ENCODE measurements around the gene PLEKHA4.

The PLEKHA4 gene

DNA sequence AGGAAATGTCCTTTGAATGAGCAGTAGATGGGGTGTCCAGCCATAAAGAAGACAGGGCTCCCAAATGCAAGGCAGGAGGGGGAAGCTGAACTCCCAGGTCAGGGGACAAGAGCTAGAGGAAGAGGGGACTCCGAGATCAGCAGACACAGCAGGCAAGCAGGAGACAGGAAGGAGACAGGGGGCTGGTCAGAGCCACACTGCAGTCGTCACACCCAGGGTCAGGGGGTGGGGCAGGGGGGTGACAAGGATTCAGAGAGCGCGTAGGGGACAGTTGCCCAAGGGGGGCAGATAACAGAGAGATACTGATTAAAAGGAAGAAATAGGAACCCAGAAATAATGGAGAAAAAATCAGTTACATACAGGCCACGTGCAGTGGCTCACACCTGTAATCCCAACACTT is 35.4 kb downstream of the PLEKHA4 start:
- DNase-seq (ENCODE audit: low read depth in 3 of 3): no peak

DNA sequence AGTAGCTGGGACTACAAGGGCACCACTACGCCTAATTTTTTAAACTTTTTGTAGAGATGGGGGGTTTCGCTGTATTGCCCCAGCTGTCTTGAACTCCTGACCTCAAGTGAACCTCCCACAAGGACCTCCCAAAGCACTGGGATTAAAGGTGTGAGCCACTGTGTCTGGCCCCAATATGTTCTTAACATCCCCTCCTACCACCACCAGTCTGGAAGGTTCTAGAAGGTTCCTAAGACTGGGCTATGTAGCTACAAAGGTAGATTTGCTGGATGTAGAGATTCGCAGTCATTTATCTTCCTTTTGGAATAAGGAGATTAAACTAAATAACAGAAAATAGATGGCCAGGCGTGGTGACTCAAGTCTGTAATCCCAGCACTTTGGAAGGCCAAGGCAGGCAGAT is 37.5 kb downstream of the PLEKHA4 start:
- no peak for DNase-seq (ENCODE audit: low read depth in 3 of 3)

DNA sequence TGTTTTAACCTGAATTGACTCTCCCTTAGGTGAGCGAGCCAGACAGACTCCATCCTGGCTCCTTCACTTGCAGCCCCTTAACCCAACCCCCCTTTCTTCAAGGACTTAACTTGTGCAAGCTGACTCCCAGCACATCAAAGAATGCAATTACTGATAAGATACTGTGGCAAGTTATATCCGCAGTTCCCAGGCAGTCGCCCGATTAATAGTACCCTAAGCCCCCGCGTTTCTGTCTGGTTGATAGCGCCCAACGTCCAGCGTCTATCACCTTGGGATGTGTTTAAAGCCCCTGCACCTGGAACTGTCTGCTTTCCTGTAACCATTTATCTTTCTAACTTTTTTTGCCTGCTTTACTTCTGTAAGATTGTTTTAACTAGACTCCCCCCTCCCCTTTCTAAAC is 38.3 kb downstream of the PLEKHA4 start:
- no peak for DNase-seq (ENCODE audit: low read depth in 3 of 3)

DNA sequence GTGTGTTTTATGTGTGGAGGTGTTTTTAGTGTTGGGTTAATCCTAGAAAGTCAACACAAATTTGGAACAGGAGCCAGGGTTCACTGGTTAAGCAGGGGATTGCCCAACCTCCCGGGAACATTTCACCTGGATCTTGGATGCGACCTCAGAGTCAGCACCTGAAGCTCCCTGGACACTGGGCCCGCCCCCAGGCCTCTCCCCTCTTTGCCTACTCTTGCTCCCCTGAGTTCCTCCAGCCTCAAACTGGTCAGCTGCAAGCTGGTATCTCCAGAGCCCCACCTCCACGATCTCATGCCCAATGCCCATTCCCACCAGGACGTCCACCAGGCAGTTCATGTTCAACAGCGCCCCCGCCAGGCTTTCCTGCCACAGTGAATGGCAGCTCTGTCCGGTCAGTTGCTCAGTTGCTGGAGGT is 41.8 kb downstream of the PLEKHA4 start:
- DNase-seq (ENCODE audit: low read depth in 3 of 3): no peak

DNA sequence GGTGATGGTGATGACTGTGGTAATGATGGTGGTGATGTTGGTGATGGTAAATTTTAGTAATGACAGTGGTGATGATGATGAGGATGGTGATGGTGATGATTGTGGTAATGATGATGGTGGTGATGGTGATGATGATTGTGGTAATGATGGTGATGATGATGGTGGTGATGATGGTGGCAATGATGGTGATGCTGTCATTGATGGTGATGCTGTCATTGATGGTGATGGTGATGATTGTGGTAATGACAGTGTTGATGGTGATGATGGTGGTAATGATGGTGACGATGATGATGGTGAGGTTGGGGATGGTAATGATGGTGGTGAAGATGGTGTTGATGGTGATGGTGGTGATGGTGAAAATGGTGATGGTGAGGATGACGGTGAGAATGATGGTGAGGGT is 45.9 kb downstream of the PLEKHA4 start:
- DNase-seq (ENCODE audit: low read depth in 3 of 3): no peak

DNA sequence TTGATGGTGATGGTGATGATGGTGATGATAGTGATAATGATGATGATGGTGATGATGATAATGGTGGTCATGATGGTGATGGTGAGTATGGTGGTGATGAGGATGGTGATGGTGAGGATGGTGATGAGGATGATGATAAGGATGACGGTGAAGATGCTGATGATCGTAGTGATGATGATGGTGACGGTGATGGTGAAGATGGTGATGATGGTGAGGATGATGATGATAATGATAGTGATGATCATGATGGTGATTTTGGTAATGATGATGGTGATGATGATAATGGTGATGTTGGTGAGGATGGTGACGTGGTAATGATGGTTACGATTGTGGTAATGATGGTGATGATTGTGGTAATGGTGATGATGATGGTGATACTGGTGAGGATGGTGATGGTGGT is 46.8 kb downstream of the PLEKHA4 start:
- no peak for DNase-seq (ENCODE audit: low read depth in 3 of 3)

DNA sequence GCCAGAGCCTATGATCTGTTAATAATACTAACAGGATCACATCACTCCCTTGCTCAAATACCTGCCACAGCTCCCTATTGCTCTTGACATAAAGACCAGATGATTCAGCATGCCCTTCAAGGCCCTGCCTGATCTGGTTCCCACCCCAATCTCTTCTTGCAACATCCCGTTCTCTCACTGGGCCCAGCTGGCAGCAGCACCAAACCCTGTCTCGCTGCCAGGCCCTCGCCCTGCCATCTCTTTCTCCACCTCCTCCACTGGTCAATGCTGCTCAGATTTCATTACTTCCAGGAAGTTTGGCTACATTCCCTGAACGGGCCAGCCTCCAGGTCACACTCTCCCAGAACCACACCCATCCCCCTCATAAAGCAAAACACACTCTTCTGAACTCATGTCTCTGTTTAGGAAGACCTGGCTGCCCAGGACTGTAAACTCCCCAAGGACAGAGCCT is 49.0 kb downstream of the PLEKHA4 start:
- DNase-seq (ENCODE audit: low read depth in 3 of 3): no peak

DNA sequence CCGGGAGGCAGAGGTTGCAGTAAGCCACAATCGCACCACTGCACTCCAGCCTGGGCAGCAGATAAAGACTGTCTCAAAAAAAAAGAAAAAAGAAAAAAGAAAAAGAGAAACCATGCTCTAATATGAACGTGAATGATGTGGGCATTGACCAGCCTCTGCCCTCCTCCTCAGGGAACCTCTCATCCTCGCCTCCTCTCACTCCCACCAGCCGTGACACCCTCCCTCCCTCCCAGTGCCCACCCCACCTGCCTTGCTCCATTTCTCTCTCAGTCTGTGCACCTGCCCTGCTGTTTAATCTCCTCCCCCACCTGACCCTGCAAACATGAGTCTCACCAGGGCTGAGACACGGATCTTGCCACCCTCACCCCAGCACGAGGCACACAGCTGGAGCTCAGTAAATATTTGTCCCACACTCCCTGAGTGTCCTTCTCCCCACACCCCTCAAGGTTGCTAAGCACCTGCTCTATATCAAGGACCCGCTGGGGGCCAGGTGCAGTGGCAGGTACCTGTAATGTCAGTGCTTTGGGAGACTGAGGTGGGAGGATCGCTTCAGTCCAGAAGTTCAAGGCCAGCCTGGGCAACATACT is 50.1 kb downstream of the PLEKHA4 start:
- DNase-seq (ENCODE audit: low read depth in 3 of 3): no peak

DNA sequence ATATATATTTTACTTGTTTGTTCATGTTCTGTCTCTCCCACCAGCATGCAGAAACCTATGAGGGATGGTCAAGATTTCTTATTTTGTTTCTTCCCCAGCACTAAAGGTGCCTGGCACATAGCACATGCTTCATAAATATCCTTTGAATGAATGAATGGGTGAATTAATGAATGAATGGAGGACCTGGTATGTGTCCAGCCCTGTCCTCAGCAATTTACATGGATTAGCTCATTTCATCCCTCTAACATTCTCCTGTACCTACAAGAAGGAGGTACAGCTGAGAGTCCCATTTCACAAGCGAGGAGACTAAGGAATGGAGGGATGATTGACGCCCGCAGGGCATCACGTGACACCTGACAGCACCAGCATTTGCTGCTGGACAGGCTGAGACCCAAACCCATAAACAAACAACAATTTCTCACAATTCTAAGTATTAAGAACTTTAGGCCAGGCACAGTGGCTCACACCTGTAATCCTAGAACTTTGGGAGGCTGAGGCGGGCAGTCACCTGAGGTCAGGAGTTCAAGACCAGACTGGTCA is 50.8 kb downstream of the PLEKHA4 start:
- DNase-seq (ENCODE audit: low read depth in 3 of 3): no peak

DNA sequence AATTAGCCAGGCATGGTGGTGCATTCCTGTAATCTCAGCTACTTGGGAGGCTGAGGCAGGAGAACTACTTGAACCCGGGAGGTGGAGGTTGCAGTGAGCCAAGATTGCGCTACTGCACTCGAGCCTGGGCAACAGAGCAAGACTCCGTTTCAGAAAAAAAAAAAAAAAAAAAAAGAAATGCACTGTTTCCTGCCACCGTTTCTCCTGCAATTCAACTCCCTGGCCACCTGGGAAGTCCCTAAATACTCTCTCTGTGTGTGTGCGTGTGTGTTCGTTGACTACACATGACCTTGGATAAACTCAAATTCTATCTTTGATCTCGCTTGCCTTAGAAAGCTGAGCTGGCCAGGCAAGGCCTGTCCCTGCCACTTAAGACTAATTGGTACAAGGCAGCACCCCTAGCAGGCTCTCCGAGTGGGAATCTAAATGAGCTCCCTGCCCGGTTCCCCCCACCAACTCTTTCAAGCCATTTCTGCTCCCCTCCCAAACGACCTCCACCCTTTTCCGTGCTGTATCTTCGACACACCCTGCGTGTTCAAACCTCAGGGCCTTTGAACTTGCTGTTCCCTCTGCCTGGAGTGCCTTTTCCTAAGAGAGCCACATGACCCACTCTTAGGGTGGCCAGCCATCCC is 52.4 kb downstream of the PLEKHA4 start:
- no peak for DNase-seq (ENCODE audit: low read depth in 3 of 3)

DNA sequence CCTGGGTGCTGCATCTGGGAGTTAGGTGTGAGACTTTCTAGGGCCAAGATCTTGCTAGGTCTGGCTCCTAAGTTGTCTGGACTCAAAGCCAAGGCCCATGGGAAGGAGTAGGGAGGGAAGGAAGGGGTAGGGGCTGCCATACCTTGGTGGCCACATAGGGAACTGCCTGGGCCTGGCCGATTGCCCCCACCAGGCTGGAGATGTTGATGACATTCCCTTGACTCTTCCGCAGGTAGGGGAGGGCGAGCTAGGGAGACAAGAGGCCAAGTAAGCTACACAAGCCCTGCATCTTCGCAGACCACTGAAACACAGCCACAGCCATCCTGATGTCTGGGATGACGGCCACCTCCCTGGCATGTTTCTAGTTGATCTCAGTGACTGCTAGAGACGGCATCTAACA is 53.5 kb downstream of the PLEKHA4 start:
- no peak for DNase-seq (ENCODE audit: low read depth in 3 of 3)

DNA sequence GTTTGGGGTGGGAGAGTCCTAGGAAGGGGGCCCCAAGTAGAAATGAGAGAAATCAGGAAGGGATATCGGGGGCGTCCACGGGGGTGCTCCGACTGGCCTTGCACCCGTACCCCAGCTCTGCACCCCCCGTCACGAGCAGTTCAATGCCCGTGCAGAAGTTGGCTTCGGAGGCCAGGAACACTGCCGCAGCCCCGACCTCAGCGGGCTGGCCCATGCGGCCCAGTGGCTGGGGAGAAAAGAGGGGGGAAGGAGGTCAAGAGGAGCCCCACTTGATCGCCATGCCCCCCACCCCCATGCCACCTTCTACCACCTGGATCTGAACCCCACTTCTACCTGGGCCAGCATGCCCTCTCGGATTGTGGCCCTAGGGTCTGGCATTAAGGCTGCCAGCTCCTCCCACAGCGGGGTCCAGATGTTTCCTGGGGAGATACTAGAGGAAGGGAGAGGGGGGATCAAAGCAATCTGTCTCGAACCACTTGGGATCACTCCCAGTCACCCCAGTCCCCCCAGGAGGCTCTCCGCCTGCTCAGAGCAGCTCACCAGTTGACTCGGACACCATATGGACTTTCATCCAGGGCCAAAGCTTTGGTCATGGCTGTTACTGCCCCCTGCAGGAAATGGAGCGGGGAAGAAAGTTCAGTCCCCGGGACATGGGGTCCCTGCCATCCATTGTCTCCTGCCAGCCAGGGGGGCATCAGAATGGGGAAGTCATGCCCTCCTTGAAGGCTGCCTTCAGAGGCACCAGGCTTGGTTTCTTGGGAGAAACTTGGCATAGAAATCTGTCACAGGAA is 55.1 kb downstream of the PLEKHA4 start:
- no peak for DNase-seq (ENCODE audit: low read depth in 3 of 3)

DNA sequence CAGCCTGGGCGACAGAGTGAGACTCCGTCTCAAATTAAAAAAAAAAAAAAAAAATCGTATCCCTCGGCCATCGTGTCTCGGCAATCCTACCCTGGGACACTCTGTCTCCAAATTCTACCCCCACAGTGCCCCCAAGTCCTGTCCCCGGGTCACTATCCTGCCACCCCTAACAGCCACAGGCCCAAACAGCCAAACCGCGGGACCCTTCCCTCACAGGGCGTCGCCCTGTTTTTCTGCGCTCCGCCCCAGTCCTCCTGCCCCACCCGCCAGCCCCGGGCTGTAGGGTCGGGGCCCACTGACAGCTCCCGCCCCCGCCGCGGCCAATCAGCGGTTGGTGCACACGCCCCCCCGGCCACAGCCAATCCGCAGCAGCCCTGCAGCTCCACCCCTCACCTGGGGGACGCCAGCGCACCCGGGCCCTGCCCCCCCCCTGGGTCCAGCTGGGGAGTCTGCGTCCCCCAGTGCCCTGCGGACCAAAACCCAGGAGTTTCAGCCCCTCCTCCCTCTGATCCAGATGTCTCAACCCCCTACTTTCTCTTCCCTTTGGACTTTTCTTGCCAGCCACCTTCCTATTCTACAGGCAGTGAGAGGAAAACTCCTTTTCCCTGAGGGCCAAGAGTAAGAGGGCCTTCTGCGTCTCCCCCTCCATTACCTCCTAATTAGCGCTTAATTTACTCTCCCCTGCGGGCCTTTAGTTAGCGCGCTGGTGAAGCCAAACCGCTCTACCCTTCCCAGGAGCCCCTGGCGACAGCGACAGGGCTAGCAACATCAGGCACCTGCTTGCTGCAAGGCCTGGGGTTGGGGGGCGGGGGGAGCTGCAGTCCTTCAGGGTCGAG is 56.1 kb downstream of the PLEKHA4 start:
- peak in 2 of 3 experiments; percentile 26 to 46 for DNase-seq (ENCODE audit: low read depth in 3 of 3)

DNA sequence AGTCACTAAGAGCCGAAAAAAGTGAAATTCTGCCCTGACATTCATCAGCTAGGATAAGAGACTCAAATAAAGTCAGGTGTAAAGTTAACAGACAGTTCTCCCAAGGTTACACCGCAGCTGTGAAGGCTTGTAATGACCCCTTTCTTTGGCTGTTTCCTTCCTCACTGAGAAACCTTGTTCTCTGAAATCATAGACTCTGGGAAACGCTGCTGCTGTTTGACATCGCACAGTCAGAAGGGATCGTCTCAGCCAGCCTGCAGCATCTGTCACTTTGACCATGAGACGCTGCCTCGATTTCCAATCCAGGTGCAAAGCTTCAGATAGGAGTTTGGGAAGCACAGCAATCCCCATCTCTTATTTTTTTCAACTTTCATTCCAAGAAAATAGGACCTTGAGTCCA is 58.3 kb downstream of the PLEKHA4 start:
- no peak for DNase-seq (ENCODE audit: low read depth in 3 of 3)

DNA sequence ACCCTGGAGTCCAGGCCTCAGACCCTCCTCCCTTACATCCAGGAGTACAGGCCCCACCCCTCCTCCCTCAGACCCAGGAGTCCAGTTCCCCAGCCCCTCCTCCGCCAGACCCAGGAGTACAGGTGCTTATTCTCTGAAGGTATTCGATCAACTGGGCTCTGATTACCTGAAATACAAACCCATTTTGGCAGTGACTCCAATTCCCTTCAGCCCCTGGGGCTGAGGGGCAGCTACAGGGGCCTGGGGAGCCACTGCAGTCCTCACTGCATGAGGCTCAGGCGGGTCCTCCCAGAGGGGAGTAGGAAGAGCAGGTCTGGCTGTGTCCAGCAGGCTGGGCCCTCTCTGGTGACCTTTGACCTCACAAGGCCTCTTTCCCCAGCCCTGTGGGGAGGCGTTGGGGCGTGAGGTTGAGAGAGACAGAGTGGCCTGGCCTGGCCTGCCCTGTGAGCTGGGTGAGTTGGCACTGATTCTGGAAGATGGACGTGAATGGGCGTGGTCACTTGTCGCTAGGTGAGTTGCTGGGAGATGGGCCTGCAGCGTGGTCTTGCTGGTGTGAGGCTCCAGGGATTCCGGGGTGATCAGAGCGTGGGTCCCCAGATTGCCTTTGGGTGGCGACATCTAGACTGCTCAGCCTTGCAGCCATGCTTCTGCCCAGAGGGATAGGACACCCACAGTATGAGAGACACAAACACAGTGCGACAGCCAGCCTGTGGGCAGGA is 60.7 kb downstream of the PLEKHA4 start:
- no peak for DNase-seq (ENCODE audit: low read depth in 3 of 3)

DNA sequence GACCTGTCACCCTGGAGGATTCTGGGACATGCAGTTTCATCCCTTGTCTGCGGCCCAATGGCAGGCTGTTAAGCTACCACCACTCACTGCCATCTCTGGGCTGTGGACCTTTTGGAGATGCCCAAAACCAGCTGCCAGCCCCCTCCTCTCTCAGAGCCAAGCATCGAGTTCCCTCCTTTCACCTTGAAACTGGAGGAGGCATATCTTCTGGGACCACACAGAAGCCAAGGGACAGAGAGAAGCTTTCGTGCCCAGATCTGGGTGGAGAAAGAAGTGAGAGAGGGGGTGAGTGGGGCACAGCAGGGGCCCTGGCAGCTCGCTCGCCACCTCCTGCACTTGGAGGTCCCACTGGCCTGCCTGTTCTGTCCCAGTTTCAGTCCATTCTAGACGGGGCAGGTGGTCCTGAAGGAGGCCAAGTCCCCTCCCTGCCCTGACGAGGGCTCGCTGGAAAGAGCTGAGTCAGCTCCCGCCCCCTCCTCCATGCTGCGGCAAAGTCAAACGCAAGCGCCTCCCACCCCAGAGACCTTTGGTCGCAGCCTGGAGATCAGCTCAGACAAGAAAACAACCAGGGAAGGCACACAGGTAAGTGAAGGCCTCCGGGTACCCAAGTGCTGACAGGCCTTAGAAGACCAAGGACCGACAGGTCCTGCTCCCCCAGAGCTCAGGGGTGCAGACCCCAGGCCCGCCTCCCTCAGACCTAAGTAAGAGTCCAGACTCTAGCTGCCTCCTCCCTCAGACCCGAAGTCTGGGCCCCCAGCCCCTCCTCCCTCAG is 61.4 kb downstream of the PLEKHA4 start:
- DNase-seq (ENCODE audit: low read depth in 3 of 3): no peak

DNA sequence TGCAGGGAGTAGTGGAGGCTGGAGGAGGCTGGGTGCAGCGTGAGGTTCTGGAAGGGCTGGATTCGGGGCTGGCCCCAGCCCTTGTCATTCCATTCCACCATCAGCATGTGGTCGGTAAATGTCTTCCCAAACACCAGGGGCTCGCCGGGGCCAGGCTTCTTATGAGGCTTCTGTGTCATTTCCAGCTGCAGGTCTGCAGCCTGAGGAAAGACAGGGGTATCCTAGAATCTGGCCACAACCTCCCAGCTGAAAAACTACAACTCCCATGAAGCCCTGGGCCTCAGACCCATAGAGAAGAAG is 61.9 kb downstream of the PLEKHA4 start:
- no peak for DNase-seq (ENCODE audit: low read depth in 3 of 3)

DNA sequence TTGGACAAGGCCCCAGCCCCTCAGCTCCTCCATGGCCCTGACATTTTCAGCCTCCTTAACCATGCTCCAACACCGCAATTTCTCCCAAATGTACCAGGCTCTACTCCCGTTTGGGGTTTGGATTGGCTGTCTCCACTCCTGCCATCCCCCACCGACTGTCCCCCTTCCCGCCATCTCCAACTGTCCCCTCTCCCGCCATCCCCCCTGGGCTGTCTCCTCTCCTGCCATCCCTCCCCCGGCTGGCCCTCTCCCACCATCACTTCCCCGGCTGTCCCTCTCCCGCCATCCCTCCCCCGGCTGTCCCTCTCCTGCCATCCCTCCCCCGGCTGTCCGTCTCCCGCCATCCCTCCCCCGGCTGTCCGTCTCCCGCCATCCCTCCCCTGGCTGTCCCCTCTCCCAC is 63.0 kb downstream of the PLEKHA4 start:
- DNase-seq (ENCODE audit: low read depth in 3 of 3): no peak

DNA sequence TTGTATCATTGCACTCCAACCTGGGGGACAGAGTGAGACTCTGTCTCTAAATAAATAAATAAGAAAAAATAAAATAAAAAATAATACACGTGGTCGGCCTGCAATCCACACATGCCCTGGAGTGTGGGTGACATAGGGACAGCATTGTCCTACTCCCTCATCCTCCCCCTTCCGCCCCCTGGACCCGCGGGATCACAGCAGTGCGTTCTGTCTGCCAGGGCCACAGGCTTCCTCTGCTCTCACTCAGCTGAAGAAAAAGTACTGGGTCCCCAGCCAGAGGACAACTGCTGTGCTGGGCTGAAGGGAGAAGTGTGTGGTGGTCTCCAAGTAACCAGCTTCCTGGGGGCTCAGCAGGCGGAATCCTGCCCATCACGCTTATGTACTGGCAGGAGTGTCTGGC is 63.9 kb downstream of the PLEKHA4 start:
- no peak for DNase-seq (ENCODE audit: low read depth in 3 of 3)

DNA sequence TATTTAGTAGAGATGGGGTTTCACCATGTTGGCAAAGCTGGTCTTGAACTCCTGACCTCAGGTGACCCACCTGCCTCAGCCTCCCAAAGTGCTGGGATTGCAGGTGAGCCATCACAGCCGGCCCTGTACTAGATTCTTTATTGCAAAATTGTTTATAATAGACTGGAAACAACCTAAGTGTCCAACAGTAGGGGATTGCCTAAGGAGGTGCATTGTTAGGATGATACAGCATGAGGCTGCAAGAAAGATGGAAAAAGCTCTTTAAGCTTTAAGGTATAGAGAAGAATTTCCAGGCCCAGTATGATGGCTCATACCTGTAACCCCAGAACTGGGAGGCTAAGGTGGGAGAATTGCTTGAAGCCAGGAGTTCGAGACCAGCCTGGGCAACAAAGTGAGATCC is 65.8 kb downstream of the PLEKHA4 start:
- DNase-seq (ENCODE audit: low read depth in 3 of 3): no peak

Measured in stimulated activated CD4-positive, alpha-beta T cell treated with anti-CD3 and anti-CD28 coated beads, TNF-alpha, amount 100 ng/mL, for 4 hours (primary cell).